HepG2 (cell line): Measurements from ENCODE around the gene TMBIM4. TPM values are rescaled to one million over a fixed set of nuclear protein-coding genes. Genes with fewer than 3 reads are reported as not detected.

Experiments used
- ARID4A ChIP-seq: sonication (generic); formaldehyde crosslinking; IDR thresholded peaks from 2 replicates; pipeline ENCODE4 v1.5.0; 2020; ENCODE audit warnings: mild to moderate bottlenecking, missing genetic modification reagents, borderline replicate concordance
- FUBP1 ChIP-seq: sonication (generic); formaldehyde crosslinking; IDR thresholded peaks from 2 replicates; pipeline ENCODE4 v1.5.1; 2020; ENCODE audit warnings: missing genetic modification reagents, mild to moderate bottlenecking, borderline replicate concordance
- HNRNPH1 ChIP-seq: fragments of 200-400 bp; formaldehyde crosslinking; optimal IDR thresholded peaks from 2 replicates; pipeline ENCODE3; 2017; ENCODE audit warnings: mild to moderate bottlenecking, low read depth, low read length
- MIER2 ChIP-seq: IDR thresholded peaks from 2 replicates; pipeline ENCODE4 v1.6.1; 2016; ENCODE audit warnings: missing biosample characterization, missing genetic modification reagents
- MTA3 ChIP-seq: sonication (generic); formaldehyde crosslinking; IDR thresholded peaks from 2 replicates; pipeline ENCODE4 v1.4.0; 2020; ENCODE audit warnings: missing genetic modification reagents
- MYC ChIP-seq: sonication (generic); formaldehyde crosslinking; IDR thresholded peaks from 2 replicates; pipeline ENCODE4 v1.9.0; 2021; ENCODE audit warnings: missing genetic modification reagents, borderline replicate concordance
- NR2C2 ChIP-seq: sonication (generic); formaldehyde crosslinking; IDR thresholded peaks from 2 replicates; pipeline ENCODE4 v1.4.0; 2020; ENCODE audit warnings: missing genetic modification reagents, mild to moderate bottlenecking, moderate library complexity, borderline replicate concordance
- PCBP2 ChIP-seq: fragments of 200-400 bp; formaldehyde crosslinking; optimal IDR thresholded peaks from 2 replicates; pipeline ENCODE3; 2018; ENCODE audit warnings: low read length, low read depth; ENCODE audit not compliant: poor library complexity, severe bottlenecking
- POGZ ChIP-seq: sonication (generic); formaldehyde crosslinking; IDR thresholded peaks from 2 replicates; pipeline ENCODE4 v1.4.0; 2020; ENCODE audit warnings: mild to moderate bottlenecking, missing genetic modification reagents
- RFX1 ChIP-seq: fragments of 450-650 bp; IDR thresholded peaks from 2 replicates; pipeline ENCODE4 v1.6.1; 2017
- TOE1 ChIP-seq: sonication (generic); formaldehyde crosslinking; IDR thresholded peaks from 2 replicates; pipeline ENCODE4 v1.4.0; 2020; ENCODE audit warnings: mild to moderate bottlenecking, missing genetic modification reagents
- ZFP37 ChIP-seq: sonication (generic); formaldehyde crosslinking; IDR thresholded peaks from 2 replicates; pipeline ENCODE4 v1.4.0; 2020; ENCODE audit warnings: missing genetic modification reagents, borderline replicate concordance
- ZGPAT ChIP-seq: IDR thresholded peaks from 2 replicates; pipeline ENCODE4 v1.6.1; 2016; ENCODE audit warnings: mild to moderate bottlenecking
- ZNF12 ChIP-seq: sonication (generic); formaldehyde crosslinking; IDR thresholded peaks from 2 replicates; pipeline ENCODE4 v1.5.0; 2020; ENCODE audit warnings: missing genetic modification reagents
- ZNF205 ChIP-seq: IDR thresholded peaks from 2 replicates; pipeline ENCODE4 v1.6.1; 2018; ENCODE audit warnings: missing biosample characterization, missing genetic modification reagents
- ZNF292 ChIP-seq: sonication (generic); formaldehyde crosslinking; IDR thresholded peaks from 2 replicates; pipeline ENCODE4 v1.8.1; 2022; ENCODE audit warnings: mild to moderate bottlenecking, low read depth, missing genetic modification reagents, borderline replicate concordance
- ZNF414 ChIP-seq: sonication (generic); formaldehyde crosslinking; IDR thresholded peaks from 2 replicates; pipeline ENCODE4 v1.5.0; 2020; ENCODE audit warnings: missing genetic modification reagents
- ZNF678 ChIP-seq: sonication (generic); formaldehyde crosslinking; IDR thresholded peaks from 2 replicates; pipeline ENCODE4 v1.4.0; 2020; ENCODE audit warnings: mild to moderate bottlenecking, missing genetic modification reagents
- ZNF724P ChIP-seq: sonication (generic); formaldehyde crosslinking; IDR thresholded peaks from 2 replicates; pipeline ENCODE4 v1.8.0; 2022; ENCODE audit warnings: missing genetic modification reagents, borderline replicate concordance
- ZNF75D ChIP-seq: sonication (generic); formaldehyde crosslinking; IDR thresholded peaks from 2 replicates; pipeline ENCODE4 v1.8.1; 2023; ENCODE audit warnings: missing genetic modification reagents, mild to moderate bottlenecking, borderline replicate concordance
- polyA plus RNA-seq, 8 experiments: library from polyadenylated mRNA; depleted of rRNA in 3 of 8; stranded (reverse) in 7 of 8; unstranded in 1 of 8; fragments of >200 nt; fragmentation: Illumina TruSeq in 4 of 8; extraction: Trizol in 4 of 8; gene quantifications; 2 replicates each; pipeline versions ENCODE4 v1.2.1 to v1.2.3, GENCODE V29; 2011 to 2016; ENCODE audit warnings: low read depth in 4 of 8, missing spikeins in 1 of 8, mixed read lengths in 1 of 8; ENCODE audit not compliant: insufficient read depth in 1 of 8
- total RNA-seq, 5 experiments: library from RNA; depleted of rRNA; stranded (reverse); fragments of >200 nt; fragmentation: Illumina TruSeq; extraction: Trizol; gene quantifications; 2 replicates each; pipeline ENCODE4 v1.2.3, GENCODE V29; 2016; ENCODE audit warnings: low read depth in 1 of 5

The TMBIM4 gene
- total and polyA plus RNA-seq, 2 of the 13 experiments (the other 11 are each of a cell fraction or from before 2014, with no cell fraction given), result 60.5 to 67.7 TPM

- TF ChIP-seq ZNF724P (CRISPR knock-in tag) (0 out of 2 replicates have a peak, but pooled peaks have one; percentile 41), RFX1 (no peak), ZFP37 (CRISPR knock-in tag) (no peak), MIER2 (CRISPR knock-in tag) (peak; percentile 8; the same call in 1 of the 2 replicates), POGZ (CRISPR knock-in tag) (peak; percentile 90), FUBP1 (CRISPR knock-in tag) (no peak), ZNF12 (CRISPR knock-in tag) (peak; percentile 47; the same call in 1 of the 2 replicates), PCBP2 (no peak), ZGPAT (CRISPR knock-in tag) (peak; percentile 68; the same call in 1 of the 2 replicates), NR2C2 (CRISPR knock-in tag) (peak; percentile 78), ARID4A (CRISPR knock-in tag) (peak; percentile 70; the same call in 1 of the 2 replicates), ZNF292 (CRISPR knock-in tag) (peak; percentile 65; the same call in 1 of the 2 replicates), ZNF75D (CRISPR knock-in tag) (no peak; the same call in 1 of the 2 replicates), MTA3 (CRISPR knock-in tag) (no peak), TOE1 (CRISPR knock-in tag) (no peak), MYC (CRISPR knock-in tag) (peak; percentile 63), ZNF414 (0 out of 2 replicates have a peak, but pooled peaks have one; percentile 70), ZNF205 (CRISPR knock-in tag) (no peak), ZNF678 (CRISPR knock-in tag) (peak; percentile 96; the same call in 1 of the 2 replicates), HNRNPH1 (no peak)
Observed at GRCh38 chr12:66169221-66170170, at the start of gene TMBIM4 (continued).
